ENCODE measurements around the gene OXCT2. TPM values are rescaled to one million over a fixed set of nuclear protein-coding genes. Genes with fewer than 3 reads are reported as not detected.
A peak's percentile ranks its signal among the peaks of the same experiment; 100 is the strongest.
"Not testable (repeated sequence)": the region's sequence is repeated elsewhere in the genome, so short reads cannot be mapped to it uniquely, and the experiment has no call there.

OXCT2 gene
- total RNA-seq, 4 donors from 2014 or later = 0.15 to 6.6 (median 1.4) TPM; not detected in 1

DNA sequence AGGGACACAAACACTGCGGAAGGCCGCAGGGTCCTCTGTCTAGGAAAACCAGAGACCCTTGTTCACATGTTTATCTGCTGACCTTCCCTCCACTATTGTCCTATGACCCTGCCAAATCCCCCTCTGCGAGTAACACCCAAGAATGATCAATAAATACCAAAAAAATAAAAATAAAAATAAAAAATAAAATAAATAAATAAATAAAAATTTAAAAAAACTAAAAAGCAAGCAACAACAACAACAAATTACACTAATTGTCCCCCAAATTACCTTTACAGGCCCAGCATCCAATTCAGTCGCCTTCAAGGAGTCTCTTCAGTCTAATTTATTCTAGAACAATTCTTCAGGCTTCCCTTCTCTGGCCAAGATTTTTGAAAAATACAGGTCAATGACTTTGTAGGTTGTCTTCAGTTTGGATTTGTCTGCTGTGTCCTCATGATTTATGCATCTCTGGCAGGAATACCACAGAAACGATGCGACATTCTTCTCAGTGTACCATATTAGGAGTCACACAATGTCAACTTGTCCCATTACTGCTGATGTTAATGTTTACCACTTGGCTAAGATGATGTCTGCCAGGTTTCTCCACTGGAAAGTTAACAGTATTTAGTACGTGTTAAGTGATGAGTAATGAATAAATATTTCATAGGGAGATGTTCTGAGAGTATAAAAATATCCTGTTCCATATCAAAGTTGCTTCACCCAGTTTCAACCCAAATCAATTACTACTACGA, 37.8 kb upstream of the OXCT2 start:
- no peak for TF ChIP-seq POLR2A (IDR thresholded peaks at IDR 0.05)
- TF ChIP-seq, protein P1, sequence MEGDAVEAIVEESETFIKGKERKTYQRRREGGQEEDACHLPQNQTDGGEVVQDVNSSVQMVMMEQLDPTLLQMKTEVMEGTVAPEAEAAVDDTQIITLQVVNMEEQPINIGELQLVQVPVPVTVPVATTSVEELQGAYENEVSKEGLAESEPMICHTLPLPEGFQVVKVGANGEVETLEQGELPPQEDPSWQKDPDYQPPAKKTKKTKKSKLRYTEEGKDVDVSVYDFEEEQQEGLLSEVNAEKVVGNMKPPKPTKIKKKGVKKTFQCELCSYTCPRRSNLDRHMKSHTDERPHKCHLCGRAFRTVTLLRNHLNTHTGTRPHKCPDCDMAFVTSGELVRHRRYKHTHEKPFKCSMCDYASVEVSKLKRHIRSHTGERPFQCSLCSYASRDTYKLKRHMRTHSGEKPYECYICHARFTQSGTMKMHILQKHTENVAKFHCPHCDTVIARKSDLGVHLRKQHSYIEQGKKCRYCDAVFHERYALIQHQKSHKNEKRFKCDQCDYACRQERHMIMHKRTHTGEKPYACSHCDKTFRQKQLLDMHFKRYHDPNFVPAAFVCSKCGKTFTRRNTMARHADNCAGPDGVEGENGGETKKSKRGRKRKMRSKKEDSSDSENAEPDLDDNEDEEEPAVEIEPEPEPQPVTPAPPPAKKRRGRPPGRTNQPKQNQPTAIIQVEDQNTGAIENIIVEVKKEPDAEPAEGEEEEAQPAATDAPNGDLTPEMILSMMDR (IDR thresholded peaks at IDR 0.05) = no peak
- intact Hi-C loops (cut with DNase I; ENCODE audit: low total_unique reads) = no loop called here
- 65 to 68% methylated on average over 7 of the region's 8 CpGs for WGBS, 2 donors

DNA sequence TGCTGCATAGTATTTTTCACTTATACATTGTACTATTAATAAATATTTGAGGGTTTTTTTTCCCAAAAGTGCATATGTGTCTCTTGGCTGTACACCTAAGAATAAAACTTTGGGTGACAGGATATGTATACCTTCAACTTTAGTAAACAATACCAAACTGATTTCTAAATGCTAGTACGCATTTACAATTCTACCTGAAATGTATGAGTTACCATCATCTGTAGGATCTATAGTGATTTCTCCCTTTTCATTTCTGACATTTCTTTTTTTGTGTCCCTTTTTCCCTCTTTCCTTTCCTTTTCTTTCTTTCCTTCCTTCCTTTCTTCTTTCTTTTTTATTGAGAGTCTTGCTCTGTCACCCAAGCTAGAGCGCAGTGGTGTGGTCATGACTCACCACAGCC, 34.2 kb upstream of the OXCT2 start:
- intact Hi-C loops (cut with DNase I; ENCODE audit: low total_unique reads) = no loop called here
- 93 to 97% methylated on average over 2 of the region's 2 CpGs for WGBS, 2 donors
- no peak overlapping the region for H3K4me3 ChIP-seq (ENCODE audit: low read depth, poor library complexity, severe bottlenecking)
- TF ChIP-seq, protein P1 (IDR thresholded peaks at IDR 0.05) = no peak
- no peak for TF ChIP-seq POLR2A (IDR thresholded peaks at IDR 0.05)
- no peak for DNase-seq (ENCODE audit: low spot score in 2 of 2)

More for the DNA sequence above, 37.8 kb upstream of the OXCT2 start:
- no peak for DNase-seq (ENCODE audit: low spot score in 2 of 2)
- no peak overlapping the region for H3K4me3 ChIP-seq (ENCODE audit: low read depth, poor library complexity, severe bottlenecking)

DNA sequence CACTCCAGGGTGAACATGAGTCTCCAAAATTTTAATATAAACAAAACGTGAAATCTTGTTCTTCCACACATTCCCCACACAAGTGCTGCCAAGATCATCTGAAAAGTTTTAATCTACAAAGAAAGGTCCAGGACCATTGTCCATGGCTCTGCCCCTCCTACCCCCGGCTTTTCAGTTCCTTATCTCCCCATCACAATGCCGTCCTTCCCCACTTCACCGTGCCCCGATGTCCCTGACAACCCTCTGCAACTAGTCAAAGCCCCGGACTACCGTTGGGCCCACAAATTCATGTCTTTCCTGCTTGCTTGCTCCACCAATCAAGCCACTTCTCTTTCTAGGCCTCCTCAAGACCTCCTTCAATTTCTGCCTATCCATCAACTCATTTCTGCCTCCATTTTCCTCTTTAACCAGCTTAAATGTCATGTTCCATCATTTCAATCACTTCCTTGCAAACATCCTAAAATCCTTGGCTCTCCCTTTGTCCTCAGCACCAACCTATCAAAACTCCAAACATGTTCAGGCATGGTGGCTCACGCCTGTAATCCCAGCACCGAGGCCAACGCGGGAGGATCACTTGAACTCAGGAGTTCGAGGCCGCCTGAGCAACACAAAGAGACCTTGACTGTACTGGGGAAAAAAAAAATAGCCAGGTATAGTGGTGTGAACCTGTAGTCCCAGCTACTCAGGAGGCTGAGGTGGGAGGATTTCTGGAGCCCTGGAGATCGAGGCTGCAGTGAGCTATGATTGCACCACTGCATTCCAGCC, 31.5 kb upstream of the OXCT2 start:
- TF ChIP-seq, protein P1 (IDR thresholded peaks at IDR 0.05) = no peak
- no peak for TF ChIP-seq POLR2A (IDR thresholded peaks at IDR 0.05)
- intact Hi-C loops (cut with DNase I; ENCODE audit: low total_unique reads) = no loop called here
- WGBS, 2 donors = 76 to 81% methylated on average over 14 of the region's 14 CpGs
- DNase-seq (ENCODE audit: low spot score in 2 of 2) = no peak
- no peak overlapping the region for H3K4me3 ChIP-seq (ENCODE audit: low read depth, poor library complexity, severe bottlenecking)

DNA sequence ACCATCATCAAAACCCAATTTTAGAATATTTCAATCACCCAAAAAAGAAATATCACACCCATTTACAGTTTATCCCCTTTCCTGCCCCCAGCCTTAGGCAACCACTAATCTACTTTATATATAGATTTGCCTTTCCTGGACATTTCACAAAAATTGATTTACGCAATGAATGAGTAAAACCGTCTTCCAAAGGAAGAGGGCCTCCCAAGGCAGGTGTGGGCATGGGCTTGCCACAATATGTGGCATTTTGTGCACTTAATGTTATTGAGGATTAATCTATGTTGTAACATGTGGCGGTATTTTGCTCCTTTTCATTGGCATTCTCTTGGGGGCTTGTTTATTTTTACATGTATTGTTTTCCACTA, 29.3 kb upstream of the OXCT2 start:
- H3K4me3 ChIP-seq (ENCODE audit: low read depth, poor library complexity, severe bottlenecking) = no peak overlapping the region
- intact Hi-C loops (cut with DNase I; ENCODE audit: low total_unique reads) = no loop called here
- 69 to 82% methylated on average over 3 of the region's 3 CpGs for WGBS, 2 donors
- TF ChIP-seq POLR2A (IDR thresholded peaks at IDR 0.05) = no peak
- TF ChIP-seq, protein P1 (IDR thresholded peaks at IDR 0.05) = no peak
- DNase-seq (ENCODE audit: low spot score in 2 of 2) = no peak

DNA sequence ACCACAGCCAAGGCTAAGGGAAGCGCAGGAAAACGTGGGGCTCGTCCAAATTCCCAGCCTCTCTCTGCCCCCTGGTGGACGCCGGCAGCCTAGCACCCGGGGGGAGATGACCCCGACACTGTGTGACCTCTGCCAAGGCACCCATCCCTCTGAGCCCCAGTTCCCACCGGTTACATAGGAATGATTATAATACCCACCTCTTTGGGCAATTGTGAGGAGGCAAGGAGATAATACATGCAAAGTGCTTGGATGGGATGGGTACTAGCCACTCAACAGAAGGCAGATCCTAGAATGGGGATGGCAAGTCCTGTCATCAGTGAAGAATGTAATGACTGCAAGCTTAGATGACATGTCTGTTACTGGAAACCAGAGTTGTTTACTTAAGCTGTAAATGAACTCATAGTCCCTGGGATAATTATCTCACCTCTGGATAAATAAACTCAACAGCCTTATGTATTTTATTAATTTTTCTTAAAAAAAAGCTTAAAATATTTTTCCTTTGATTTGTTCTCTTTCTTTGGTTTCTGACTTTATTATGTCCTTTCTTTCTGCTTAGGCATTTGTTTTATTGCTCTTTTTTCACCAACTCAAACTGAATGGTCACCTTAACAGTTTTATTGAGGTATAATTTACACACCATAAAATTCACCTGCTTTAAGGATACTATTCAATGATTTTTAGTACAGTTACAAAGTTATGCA, 28.8 kb upstream of the OXCT2 start:
- DNase-seq (ENCODE audit: low spot score in 2 of 2) = peak; percentile 44 to 93
- intact Hi-C loops (cut with DNase I; ENCODE audit: low total_unique reads) = no loop called here
- no peak for TF ChIP-seq POLR2A (IDR thresholded peaks at IDR 0.05)
- TF ChIP-seq, protein P1 (IDR thresholded peaks at IDR 0.05) = peak in 1 of 3 donors; percentile 68
- 0 to 10% methylated on average over 1 to 7 of the region's 8 CpGs for WGBS, 2 donors
- H3K4me3 ChIP-seq (ENCODE audit: low read depth, poor library complexity, severe bottlenecking) = no peak overlapping the region

DNA sequence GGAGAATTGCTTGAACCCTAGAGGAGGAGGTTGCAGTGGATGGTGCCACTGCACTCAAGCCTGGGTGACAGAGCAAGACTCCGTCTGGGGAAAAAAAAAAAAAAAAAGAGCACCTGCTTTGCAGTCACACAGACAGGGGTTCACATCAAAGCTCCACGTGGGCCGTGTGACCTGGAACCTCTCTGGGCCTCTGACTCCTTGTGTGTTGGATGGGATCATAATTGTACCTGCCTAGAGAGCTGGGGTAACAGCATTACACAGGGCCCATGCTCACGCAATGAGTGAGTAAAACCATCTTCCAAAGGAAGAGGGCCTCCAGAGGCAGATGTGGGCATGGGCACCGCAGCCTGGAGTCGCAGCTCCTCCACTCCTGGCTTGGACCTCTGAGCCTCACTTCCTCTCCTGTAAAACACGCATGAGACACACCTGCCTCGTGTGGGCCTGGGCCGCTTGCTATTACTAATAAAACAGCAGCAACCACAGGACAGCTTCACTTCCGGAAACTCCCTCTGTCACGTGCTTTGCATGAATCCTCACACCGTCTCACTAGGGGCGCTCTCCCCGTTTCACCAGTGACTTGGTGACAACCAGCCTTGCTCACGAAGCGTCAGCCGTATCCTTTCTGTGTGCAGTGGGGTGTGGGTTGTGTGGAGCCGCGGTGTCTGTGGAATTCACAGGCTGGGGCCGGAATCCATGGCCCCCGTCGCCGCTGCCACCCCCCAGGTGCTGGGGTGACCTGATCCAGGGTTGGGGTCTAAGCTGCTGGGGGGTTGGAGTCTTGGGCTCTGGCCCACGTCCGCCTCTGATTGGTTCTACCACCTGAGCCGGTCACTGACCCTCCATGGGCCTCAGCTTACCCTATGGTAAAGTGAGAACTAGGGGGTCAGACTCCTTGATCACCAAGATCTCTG, 28.0 kb upstream of the OXCT2 start:
- peak; percentile 82 to 94 for DNase-seq (ENCODE audit: low spot score in 2 of 2)
- intact Hi-C loops (cut with DNase I; ENCODE audit: low total_unique reads); H3K4me3 ChIP-seq (ENCODE audit: low read depth, poor library complexity, severe bottlenecking): not testable (repeated sequence)
- WGBS, 2 donors = 44 to 48% methylated on average over 17 to 20 of the region's 26 CpGs
